NCI-H460 (cell line): ENCODE measurements around the gene FAM114A1. TPM values are rescaled to one million over a fixed set of nuclear protein-coding genes. Genes with fewer than 3 reads are reported as not detected.

Experiments used
- DNase-seq: peaks from one replicate; pipeline ENCODE4 v3.0.0-alpha.2; 2016; ENCODE audit warnings: low read depth; ENCODE audit errors: extremely low read depth
- small RNA-seq, 2 experiments: library from RNA; depleted of rRNA; stranded (forward); fragments of <200 nt; gene quantifications; one replicate each; pipeline ENCODE3, GENCODE V24; 2014
- total RNA-seq: library from RNA; depleted of rRNA; stranded (reverse); fragments of >200 nt; shearing (Covaris generic); gene quantifications from 2 replicates; pipeline ENCODE4 v1.2.3, GENCODE V29; 2014; rRNA removed

Gene FAM114A1
- total RNA-seq, 1 experiment from 2014 or later: 46.8 TPM

DNA sequence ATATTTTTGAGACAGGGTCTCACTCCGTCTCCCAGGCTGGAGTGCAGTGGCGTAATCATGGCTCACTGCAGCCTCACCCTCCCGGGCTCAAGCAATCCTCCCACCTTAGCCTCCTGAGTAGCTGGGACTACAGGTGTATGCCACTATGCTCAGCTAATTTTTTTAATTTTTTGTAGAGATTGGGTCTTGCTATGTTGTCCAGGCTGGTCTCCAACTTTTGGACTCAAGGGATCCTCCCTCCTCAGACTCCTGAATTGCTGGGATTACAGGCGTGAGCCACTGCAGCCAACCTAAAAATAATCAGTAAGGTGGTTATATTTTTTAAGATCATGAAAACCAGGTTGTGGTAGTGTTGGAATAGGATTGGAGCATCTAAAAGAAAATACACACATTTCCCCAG is 126.5 kb downstream of the FAM114A1 start:
- no peak for DNase-seq

Small RNA genes within 50 kb of the gene (small RNA-seq; reads per million reads assigned to genes)
- 0.10 to 1.1 reads per million in 2 experiments for gene MIR574

Other genes starting within 250 kb of the FAM114A1 start
- 27.3 and 29.9 TPM in 2 replicates for gene KLF3, start 203.6 kb upstream of the FAM114A1 start, total RNA-seq
- gene TLR10, start 84.8 kb upstream of the FAM114A1 start, total RNA-seq: not detected in 2 replicates
- gene TLR1, start 63.0 kb upstream of the FAM114A1 start, total RNA-seq: 2.9 and 3.6 TPM in 2 replicates
- gene TLR6, start 11.0 kb upstream of the FAM114A1 start, total RNA-seq: 17.3 and 18.3 TPM in 2 replicates
- 5.8 and 7.2 TPM in 2 replicates for gene TMEM156, start 164.6 kb downstream of the FAM114A1 start, total RNA-seq
- gene KLHL5, start 194.4 kb downstream of the FAM114A1 start, total RNA-seq: 46.2 and 55.1 TPM in 2 replicates